NCI-H2029 (cell line): Measurements from ENCODE around the gene MCM7.

Source experiments
- DNase-seq: peaks from one replicate; lab custom pipeline; 2025; lab: John Stamatoyannopoulos, UW

MCM7 gene

DNA sequence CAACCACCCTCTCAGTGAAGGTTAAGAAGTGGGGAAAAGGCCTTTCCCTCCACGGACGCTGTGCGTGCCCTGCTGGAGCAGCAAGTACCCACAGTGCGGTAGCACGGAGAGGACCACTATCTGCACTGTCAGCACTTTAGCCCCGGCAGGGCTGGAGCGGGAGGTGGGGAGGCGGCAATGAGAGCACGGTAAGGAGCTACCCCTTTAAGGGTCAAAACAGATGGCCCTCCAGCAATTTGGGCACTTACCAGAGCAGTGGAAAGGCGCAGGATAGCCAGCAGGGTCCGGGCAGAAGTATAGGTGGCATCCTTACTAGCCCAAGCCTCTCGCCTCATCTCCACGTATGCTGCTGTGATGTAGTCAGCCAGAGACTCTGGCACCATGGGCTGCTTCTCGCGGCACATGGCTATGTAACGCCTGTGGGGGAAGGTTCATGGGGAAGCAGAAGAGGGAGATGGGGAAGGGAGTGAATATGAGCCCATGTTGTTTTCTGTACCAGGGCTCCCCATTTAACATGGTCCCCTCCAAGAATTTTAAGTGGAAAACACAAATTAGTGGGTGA, 7.2 kb downstream of the MCM7 start:
- no peak for DNase-seq

DNA sequence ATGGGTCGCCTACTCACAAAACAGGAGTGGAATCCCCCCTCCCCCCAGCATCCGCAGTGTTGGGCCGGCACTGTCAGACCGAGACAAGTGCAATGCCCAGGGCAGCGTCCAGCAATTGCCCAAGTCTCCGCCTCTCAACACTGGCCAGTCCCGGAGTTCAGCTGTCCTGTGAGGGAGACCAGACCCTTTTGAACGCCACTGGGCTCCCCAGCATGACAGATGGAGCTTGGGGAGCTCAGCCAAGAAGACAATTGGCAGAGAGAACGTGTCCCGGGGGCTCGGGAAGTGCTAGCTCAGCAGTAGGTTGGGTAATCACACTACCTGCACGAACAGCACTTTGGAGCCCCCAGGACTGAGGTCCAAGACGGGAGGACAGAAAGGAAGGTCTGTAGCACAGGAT, 7.7 kb downstream of the MCM7 start:
- DNase-seq = no peak

DNA sequence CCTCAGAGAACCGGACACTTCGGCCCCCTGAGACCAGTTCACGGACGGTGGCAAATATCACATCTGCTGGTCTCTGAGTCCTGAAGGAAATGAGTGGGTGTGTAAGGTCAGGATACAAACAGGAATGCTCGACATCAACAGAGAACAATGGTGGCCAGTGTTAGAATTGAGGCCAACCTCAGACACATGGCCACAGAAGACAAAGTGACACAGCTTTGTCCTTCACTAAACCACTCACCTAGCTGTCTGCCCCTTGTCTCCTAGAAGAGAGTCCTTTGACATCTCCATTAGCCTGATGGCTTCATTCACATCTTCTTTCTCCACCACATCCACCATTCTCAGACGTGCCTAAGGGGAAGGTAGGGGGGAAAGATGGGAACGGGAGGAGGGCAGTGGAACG, 8.1 kb downstream of the MCM7 start:
- no peak for DNase-seq

DNA sequence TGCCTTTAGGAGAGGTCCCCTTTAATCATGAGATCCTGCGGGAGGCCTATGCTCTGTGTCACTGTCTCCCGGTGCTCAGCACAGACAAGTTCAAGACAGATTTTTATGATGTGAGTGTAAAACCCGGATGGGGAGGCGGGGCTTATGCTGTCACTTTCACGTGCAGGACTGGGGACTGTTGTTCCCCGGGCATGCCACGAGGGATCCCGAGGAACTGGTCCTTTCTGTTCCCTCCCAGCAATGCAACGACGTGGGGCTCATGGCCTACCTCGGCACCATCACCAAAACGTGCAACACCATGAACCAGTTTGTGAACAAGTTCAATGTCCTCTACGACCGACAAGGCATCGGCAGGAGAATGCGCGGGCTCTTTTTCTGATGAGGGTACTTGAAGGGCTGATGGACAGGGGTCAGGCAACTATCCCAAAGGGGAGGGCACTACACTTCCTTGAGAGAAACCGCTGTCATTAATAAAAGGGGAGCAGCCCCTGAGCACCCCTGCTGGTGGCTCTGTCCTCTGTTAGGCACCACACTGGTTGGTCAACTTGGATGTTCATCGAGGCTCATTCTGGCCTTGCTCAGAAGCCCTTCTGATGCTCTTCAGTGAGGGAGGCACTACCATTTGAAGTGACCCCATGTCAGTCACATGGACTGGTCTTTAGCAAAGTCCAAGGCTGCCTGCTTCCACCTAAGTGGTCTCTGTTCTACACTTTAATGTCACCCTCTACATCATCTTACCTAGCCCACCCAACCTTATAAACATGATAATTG, 9.6 kb downstream of the MCM7 start:
- no peak for DNase-seq

DNA sequence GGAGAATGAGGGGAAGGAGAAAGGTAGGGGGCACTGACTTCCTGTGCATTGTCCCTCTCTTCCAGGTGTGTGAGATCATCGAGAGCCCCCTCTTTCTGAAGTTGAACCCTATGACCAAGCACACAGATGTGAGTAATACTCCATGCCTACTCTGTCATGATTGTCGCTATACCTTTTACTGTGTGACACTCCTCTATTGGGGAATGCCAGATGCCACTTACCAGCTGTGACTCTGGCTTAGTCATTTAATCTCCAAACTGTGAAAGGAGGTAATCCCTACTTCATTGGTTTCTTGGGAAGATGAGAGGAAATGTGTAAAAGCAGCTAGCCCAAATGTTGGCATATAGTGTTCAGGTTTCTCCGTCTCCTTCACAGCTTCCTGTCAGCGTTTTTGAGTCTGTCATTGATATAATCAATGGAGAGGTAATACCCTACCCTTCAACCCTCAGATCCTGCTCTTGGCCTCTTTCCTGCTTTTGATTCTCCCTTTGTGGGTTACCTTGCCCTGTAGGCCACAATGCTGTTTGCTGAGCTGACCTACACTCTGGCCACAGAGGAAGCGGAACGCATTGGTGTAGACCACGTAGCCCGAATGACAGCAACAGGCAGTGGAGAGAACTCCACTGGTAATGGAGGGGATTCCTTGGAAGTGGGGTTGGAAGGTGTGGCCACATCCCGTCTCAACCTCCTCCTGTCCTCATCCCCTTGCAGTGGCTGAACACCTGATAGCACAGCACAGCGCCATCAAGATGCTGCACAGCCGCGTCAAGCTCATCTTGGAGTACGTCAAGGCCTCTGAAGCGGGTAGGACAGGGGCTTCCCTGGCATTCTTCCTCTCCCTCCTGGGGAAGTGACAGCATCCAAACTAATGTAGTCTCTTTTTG, 10.4 kb downstream of the MCM7 start:
- DNase-seq = no peak

DNA sequence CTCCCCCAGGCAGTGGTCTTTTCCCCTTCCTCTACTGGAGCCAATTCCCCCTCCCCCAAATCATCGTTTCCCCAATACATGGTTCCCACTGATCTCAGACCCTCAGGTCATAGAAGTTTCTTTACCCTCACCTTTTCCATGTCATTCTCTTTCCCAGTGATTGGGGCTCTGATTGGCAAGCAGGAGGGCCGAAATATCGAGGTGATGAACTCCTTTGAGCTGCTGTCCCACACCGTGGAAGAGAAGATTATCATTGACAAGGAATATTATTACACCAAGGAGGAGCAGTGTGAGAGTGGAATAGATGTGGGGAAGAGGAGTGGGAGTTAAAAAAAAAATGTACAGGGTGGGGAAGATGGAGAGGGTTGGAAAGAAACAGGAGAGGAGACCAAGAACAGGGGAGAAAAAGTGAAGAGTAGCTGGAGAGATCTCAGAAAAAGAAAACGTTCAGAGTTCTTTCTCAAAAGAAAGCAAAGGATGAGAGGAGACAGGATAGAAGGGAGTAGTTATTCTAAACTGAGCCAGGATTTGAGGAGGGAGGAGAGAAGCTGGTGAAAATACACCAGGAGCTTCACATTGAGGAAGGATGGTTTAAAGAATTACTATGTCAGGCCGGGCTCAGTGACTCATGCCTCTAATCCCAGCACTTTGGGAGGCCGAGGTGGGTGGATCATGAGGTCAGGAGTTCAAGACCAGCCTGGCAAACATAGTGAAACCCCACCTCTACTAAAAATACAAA, 11.6 kb downstream of the MCM7 start:
- DNase-seq = no peak

DNA sequence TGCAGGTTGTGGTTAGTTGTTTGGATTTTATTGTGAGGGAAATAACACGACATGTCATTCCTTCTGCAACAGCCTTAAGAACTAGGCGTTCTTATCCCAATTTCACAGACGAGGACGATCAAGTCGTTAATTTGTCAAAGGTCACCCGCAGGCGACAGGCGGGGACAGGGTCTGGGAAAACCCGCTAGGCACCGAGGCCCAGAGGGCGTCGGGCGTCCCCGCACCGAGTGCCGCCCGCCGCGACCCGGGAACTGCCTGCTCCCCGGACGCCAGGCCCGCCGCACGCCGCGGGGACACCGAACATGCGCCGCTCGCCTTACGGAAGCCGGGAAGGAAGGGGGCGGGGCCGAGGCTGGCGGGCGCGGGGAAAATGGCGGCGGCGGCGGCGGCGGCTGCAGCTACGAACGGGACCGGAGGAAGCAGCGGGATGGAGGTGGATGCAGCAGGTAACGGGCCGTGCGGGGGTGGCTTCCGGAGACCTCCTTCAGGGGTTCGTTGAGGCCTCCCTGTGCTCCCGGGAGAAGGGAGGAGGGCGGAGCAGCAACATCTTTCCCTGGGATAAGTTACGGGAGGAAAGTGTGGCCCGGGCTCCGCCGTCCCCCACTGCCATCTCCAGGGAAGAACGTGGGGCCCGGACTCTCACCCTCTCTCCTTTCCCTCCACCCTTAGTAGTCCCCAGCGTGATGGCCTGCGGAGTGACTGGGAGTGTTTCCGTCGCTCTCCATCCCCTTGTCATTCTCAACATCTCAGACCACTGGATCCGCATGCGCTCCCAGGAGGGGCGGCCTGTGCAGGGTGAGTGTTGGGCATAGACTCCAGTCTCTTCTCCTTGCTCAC, 12.4 kb downstream of the MCM7 start, which contains the start of gene COPS6:
COPS6 (plus strand) TSS at position 349 of the 837 bp plus-strand sequence; CDS start at position 371, 22 bp downstream.
- peak; percentile 50 for DNase-seq

DNA sequence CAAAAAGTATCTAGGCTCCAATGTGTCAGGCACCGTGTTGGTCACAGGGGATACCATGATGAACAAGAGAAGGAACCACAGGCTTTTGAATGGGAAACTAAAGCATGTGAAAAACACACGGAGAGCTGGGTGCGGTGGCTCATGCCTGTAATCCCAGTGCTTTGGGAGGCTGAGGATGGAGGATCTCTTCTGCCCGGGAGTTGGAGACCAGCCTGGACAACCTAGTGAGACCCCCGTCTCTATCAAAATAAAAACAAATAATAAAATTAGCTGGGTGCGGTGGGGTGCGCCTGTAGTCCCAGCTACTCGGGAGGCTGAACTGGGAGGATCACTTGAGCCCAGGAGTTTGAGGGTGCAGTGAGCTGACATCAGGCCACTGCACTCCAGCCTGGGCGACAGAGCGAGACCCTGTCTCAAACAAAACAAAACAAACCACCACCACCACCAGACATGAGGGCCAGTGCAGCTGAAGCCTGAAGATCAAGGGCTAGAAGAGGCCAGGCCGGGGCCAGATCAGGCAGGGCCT, 13.0 kb downstream of the MCM7 start:
- no peak for DNase-seq

DNA sequence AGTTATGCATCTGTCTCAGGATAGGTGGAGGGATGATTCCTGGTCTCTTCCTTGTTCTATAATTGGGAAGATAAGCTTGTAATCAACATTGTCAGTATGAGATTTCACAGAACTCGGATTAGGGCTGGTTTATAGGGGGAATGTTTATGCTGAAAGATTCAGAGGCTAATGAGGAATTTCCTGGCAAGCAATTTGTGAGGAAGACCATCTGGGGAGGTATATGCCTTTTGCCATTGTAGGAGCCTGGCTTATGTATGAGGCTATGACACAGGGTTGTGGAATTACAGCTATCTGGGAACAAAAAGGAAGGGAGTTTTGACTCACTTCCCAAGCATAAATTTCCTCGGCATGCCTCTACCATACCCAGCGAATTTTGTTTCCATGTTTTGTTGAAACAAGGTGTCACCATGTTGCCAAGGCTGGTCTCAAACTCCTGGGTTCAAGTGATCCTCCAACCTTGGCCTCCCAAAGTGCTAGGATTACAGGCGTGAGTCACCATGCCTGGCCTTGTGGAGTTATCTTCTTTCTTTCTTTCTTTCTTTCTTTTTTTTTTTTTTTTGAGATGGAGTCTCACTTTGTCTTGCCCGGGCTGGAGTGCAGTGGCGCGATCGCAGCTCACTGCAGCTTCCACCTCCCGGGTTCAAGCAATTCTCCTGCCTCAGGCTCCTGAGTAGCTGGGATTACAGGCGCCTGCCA, 14.0 kb downstream of the MCM7 start:
- no peak for DNase-seq

DNA sequence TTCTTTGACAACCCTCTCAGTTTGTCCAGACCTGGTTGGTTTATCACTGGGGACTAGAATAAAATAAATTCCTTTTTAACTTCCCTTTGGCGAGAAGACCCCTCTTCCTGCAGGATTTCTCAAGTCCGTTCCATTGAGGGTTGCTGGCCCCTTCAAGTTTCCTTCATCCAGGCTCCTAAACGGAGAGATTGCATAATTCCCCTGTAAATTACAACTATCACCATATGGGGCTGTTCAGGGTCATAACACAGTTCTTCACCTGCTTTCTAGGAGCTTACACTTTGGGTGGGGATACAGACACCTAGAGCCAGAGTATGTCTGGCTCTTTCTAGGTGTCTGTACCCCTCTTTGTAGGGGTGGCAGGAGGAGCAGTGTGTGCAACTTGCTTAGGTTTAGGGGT, 15.7 kb downstream of the MCM7 start:
- no peak for DNase-seq

DNA sequence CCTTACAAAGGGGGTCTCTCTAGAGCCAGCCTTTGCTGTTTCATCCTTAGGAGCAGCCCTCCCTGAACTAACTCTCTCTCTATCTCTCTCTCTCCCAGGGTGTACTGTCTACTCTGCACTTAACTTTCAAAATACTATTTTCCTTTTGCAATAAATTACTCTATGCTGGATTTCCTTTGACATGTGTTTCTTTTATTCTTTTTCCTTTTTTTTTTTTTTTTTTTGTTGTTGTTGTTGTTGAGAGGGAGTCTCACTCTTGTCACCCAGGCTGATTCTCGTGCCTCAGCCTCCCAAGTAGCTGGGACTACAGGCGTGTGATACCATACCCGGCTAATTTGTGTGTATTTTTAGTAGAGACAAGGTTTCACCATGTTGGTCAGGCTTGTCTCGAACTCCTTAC, 18.2 kb downstream of the MCM7 start:
- no peak for DNase-seq

DNA sequence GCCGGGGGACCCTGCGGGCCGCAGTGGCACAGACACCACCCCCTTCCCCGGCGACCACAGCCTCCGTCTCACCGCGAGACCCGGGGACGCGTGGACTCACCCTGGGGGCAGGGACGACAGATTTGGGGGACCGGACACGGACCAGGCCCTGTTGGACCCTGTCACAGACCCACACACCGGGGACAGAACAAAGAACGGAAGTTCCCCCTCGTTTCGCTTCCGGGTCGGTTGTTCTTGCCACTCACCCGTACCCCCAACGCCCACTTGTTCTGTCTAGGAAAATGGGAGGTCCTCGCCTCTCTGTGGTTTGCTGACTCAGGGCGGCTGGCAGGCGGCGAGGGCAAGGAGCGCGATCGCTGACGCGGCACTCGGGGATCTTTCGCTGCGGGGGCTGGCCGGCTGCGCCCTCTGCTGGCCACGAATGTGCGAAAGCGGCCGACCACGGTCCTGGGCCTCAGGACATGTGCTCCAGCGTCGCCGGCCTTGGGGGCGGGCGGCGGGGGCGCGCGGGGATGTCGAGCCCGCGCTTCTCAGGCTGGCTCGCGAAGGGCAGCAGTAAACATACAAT, 19.6 kb downstream of the MCM7 start, which contains the start of gene ZNF3:
ZNF3 (minus strand) TSS at position 189 of the 568 bp plus-strand sequence. CDS start 4,366 bp downstream, outside the sequence.
- peak; percentile 98 for DNase-seq

DNA sequence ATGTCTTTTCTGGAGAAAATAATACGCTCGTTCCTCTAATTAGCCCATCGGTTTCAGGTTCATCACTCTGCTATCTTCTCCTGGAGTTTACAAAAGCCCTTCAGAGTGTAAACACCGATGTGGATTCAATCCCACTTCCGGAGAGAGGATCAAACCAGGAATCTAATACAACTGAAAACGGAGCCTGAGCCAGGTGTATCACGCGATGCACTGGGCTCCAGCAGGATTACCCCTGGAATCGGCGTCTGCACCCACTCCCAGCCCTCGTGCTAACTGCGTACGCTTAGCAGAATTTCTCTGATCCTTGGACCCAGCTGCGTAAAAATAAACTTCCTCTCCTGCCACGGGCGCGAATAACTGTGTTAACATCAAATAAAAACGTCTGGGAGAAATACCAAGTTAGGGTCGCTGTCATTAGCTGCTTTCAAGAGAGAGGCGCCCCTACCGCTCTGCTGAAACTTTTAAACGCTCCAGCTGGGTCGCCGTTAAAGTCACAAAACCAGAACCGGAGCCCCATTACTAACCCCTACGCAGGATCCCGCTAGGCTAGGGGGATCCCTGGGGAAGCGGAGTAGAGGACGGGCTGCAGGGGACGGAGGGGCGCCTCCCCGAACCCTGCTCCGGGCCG, 20.2 kb downstream of the MCM7 start:
- DNase-seq = peak; percentile 87

DNA sequence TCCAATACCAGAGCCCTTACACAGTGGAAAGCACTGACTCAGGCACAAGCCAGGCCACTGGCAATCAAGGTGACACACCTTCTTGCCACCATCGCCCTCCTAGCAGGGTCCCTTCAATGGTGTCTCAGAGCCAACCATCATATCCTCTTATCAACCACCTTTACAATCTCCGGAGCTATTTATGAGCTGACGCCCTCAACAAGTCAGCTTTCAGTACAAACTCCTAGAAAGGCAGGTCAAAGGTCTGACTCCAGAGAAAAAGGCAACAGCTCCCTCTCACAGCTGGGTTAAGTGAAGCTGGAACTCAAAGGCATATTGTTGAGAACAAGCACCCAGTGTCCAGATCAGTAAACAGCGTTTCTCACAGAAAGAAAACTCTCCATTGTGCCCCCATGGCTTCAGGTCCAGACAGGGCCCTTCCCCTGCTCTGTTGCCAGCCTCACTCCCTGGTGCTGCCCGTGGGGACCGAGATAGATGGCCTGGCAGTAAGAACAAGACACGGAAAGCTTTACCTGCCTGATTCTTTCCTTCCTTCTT, 22.1 kb downstream of the MCM7 start:
- no peak for DNase-seq

DNA sequence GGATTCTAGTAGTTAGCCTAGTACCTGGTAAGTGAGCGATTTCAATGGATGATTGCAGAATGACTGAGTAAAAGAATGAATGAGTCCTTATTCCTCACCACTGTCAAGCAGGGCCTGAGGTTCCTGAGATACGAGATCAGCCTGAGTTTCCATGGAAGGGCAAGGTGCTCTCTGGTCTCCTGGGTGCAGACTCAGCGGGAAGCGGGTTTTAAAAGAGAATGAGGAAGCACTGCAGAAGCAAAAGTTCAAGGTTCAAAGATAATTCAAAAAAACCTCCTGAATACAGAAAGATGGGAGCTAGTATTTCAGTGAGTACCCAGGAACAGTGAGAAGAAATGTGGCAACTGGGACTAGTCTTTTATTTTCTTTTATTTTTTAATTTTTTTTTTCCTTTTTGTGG, 24.0 kb downstream of the MCM7 start:
- no peak for DNase-seq

DNA sequence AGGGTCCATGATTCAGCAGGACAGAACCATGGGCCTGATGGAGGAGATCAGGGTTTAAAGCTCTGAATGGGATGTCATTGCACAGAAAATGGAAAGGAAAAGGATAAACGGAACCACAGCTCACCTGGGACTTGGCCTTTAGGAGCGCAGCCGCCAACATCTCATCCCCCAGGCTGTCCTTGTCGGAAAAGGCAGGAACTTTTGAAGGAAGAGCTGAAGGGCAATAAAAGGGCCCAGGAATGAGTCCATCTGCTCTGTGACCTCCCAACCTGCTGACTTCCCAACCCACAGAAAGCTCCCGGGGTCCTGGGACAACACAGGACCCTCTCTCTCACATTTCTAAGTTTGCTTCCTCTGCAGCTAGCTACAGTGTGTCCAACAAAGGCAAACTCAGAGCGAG, 25.8 kb downstream of the MCM7 start:
- DNase-seq = no peak

DNA sequence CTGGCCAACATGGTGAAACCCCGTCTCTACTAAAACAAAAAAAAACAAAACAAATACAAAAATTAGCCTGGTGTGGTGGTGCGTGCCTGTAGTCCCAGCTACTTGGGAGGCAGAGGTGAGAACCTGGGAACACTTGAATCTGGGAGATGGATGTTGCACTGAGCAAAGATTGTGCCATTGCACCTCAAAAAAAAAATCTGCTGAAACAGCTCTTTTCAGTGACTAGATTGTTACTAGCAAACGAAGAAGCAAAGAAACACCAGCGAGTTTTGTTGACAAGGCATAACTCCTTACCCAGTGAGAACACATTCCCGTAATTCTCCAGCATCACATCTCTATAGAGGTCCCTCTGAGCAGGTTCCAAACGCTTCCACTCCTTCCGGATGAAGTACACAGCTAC, 26.4 kb downstream of the MCM7 start:
- DNase-seq = no peak

DNA sequence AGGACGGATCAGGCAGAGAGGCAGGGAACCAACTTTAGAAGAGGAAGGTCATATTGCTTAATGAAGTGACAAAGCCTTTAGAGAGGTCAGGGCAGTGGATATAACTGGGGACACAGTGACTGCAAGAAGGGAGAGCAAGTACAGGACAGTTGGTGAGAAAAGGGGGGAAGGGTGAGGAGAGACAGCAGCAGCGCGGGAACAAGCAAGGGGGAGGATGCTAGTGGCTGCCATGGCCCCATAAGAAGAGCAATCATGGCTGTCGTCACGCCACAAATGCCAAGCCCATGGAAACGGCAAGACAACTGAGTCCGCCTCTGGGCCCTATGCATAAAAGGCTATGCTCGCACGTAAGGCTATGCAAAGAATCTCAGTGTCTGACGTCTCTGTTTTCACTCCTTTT, 28.7 kb downstream of the MCM7 start:
- no peak for DNase-seq
